Measurements from ENCODE around the gene LARGE2. TPM values are rescaled to one million over a fixed set of nuclear protein-coding genes. Genes with fewer than 3 reads are reported as not detected.

LARGE2 gene
- total RNA-seq, 1 donor from 2014 or later: 0.36 TPM

GRCh38 chr11:45924036-45924915, 1.8 kb downstream of the LARGE2 start:
- Mint-ChIP-seq H3K36me3 (ENCODE audit: low read depth, unreplicated experiment) (no peaks in the 10 kb centered on the region), H3K27me3 (ENCODE audit: low read depth, unreplicated experiment) (peaks cover 31% of the 10 kb centered on the region), H3K4me3 (ENCODE audit: unreplicated experiment) (peak overlapping the region; percentile 12), H3K9me3 (ENCODE audit: unreplicated experiment) (peaks cover 3% of the 10 kb centered on the region), H3K4me1 (ENCODE audit: low read depth, unreplicated experiment) (peaks cover under 1% of the 10 kb centered on the region), H3K27ac (ENCODE audit: unreplicated experiment) (no peak overlapping the region)
- no peak for DNase-seq (ENCODE audit: low read depth)
- Histone ChIP-seq H3K79me2 (ENCODE audit: insufficient read depth, low read length) (no peaks in the 10 kb centered on the region), H4K20me1 (ENCODE audit: insufficient read depth, low read length) (no peaks in the 10 kb centered on the region), H3K27me3 (ENCODE audit: insufficient read depth, low read length) (peaks cover 30% of the 10 kb centered on the region), H3K4me1 (ENCODE audit: insufficient read depth, low read length) (no peaks in the 10 kb centered on the region), H3K9me3 (ENCODE audit: insufficient read depth, low read depth, low read length) (no peaks in the 10 kb centered on the region), H3K9ac (ENCODE audit: low read length) (no peak overlapping the region), H3K27ac (ENCODE audit: low read depth, low read length) (no peak overlapping the region), H3K36me3 (ENCODE audit: insufficient read depth, low read length) (no peaks in the 10 kb centered on the region), H2AFZ (ENCODE audit: low read depth, low read length) (no peak overlapping the region), H3K4me3 (ENCODE audit: insufficient read depth, low read depth, low read length) (no peak overlapping the region), H3K4me2 (ENCODE audit: low read length) (no peak overlapping the region)
- no peak for FAIRE-seq
- no peak for TF ChIP-seq EZH2 (IDR thresholded peaks at IDR 0.05; ENCODE audit: insufficient read depth, low read length)

- no peak for FAIRE-seq
- H3K4me1 ChIP-seq (ENCODE audit: insufficient read depth, low read length): no peaks in the 10 kb centered on the region
- Mint-ChIP-seq H3K9me3 (ENCODE audit: unreplicated experiment) (peaks cover 3% of the 10 kb centered on the region), H3K36me3 (ENCODE audit: low read depth, unreplicated experiment) (no peaks in the 10 kb centered on the region), H3K27me3 (ENCODE audit: low read depth, unreplicated experiment) (peaks cover 31% of the 10 kb centered on the region), H3K4me1 (ENCODE audit: low read depth, unreplicated experiment) (peaks cover 4% of the 10 kb centered on the region), H3K4me3 (ENCODE audit: unreplicated experiment) (no peak overlapping the region), H3K27ac (ENCODE audit: unreplicated experiment) (no peak overlapping the region)
- H3K79me2 ChIP-seq (ENCODE audit: insufficient read depth, low read length): no peaks in the 10 kb centered on the region
- H3K27ac ChIP-seq (ENCODE audit: low read depth, low read length): no peak overlapping the region
- H3K9me3 ChIP-seq (ENCODE audit: insufficient read depth, low read depth, low read length): no peaks in the 10 kb centered on the region
- peaks cover 30% of the 10 kb centered on the region for H3K27me3 ChIP-seq (ENCODE audit: insufficient read depth, low read length)
- H3K4me2 ChIP-seq (ENCODE audit: low read length): no peak overlapping the region
- no peak for TF ChIP-seq CTCF (IDR thresholded peaks at IDR 0.05; ENCODE audit: insufficient read depth, low read depth, low read length)
- no peaks in the 10 kb centered on the region for H3K36me3 ChIP-seq (ENCODE audit: insufficient read depth, low read length)
- no peak for DNase-seq (ENCODE audit: low read depth)
- H2AFZ ChIP-seq (ENCODE audit: low read depth, low read length): no peak overlapping the region
- no peak overlapping the region for H3K9ac ChIP-seq (ENCODE audit: low read length)
- no peaks in the 10 kb centered on the region for H4K20me1 ChIP-seq (ENCODE audit: insufficient read depth, low read length)
- H3K4me3 ChIP-seq (ENCODE audit: insufficient read depth, low read depth, low read length): no peak overlapping the region
Measured at GRCh38 chr11:45924927-45925326, 2.5 kb downstream of the LARGE2 start.

GRCh38 chr11:45925550-45925949, 3.1 kb downstream of the LARGE2 start:
- TF ChIP-seq CTCF (IDR thresholded peaks at IDR 0.05; ENCODE audit: insufficient read depth, low read depth, low read length) (no peak), EZH2 (IDR thresholded peaks at IDR 0.05; ENCODE audit: insufficient read depth, low read length) (no peak)
- DNase-seq (ENCODE audit: low read depth): no peak
- Histone ChIP-seq H3K9me3 (ENCODE audit: insufficient read depth, low read depth, low read length) (no peaks in the 10 kb centered on the region), H3K27me3 (ENCODE audit: insufficient read depth, low read length) (peaks cover 30% of the 10 kb centered on the region), H3K9ac (ENCODE audit: low read length) (no peak overlapping the region), H2AFZ (ENCODE audit: low read depth, low read length) (no peak overlapping the region), H3K79me2 (ENCODE audit: insufficient read depth, low read length) (no peaks in the 10 kb centered on the region), H3K27ac (ENCODE audit: low read depth, low read length) (no peak overlapping the region), H3K36me3 (ENCODE audit: insufficient read depth, low read length) (no peaks in the 10 kb centered on the region), H4K20me1 (ENCODE audit: insufficient read depth, low read length) (no peaks in the 10 kb centered on the region), H3K4me2 (ENCODE audit: low read length) (no peak overlapping the region), H3K4me1 (ENCODE audit: insufficient read depth, low read length) (no peaks in the 10 kb centered on the region), H3K4me3 (ENCODE audit: insufficient read depth, low read depth, low read length) (no peak overlapping the region)
- no peak overlapping the region for H3K4me3 Mint-ChIP-seq (ENCODE audit: unreplicated experiment)
- no peaks in the 10 kb centered on the region for H3K36me3 Mint-ChIP-seq (ENCODE audit: low read depth, unreplicated experiment)
- H3K27ac Mint-ChIP-seq (ENCODE audit: unreplicated experiment): no peak overlapping the region
- H3K27me3 Mint-ChIP-seq (ENCODE audit: low read depth, unreplicated experiment): peaks cover 29% of the 10 kb centered on the region
- peaks cover 3% of the 10 kb centered on the region for H3K9me3 Mint-ChIP-seq (ENCODE audit: unreplicated experiment)
- FAIRE-seq: no peak
- peaks cover 6% of the 10 kb centered on the region for H3K4me1 Mint-ChIP-seq (ENCODE audit: low read depth, unreplicated experiment)

All from astrocyte (in vitro differentiated cells and primary cell).